K562 (cell line): ENCODE results near the gene SHISA4. TPM values are rescaled to one million over a fixed set of nuclear protein-coding genes. Genes with fewer than 3 reads are reported as not detected.

Experiments
- ARID1B ChIP-seq: fragments of 450-650 bp; IDR thresholded peaks from 2 replicates; pipeline ENCODE4 v1.6.1; 2016; ENCODE audit warnings: antibody characterized with exemption, mild to moderate bottlenecking, inconsistent platforms
- BCLAF1 ChIP-seq, 2 experiments: fragments of 450-650 bp in 1 of 2; IDR thresholded peaks; 2 replicates each; pipeline ENCODE4 v1.6.1; 2011 to 2017; ENCODE audit warnings: low read depth in 2 of 2, antibody characterized with exemption in 1 of 2, borderline replicate concordance in 1 of 2, low read length in 1 of 2, mild to moderate bottlenecking in 1 of 2, mixed read lengths in 1 of 2; ENCODE audit not compliant: control insufficient read depth in 1 of 2
- BMI1 ChIP-seq: fragments of 150-350 bp; IDR thresholded peaks from 2 replicates; pipeline ENCODE4 v1.6.1; 2014; ENCODE audit warnings: low read length
- CBFA2T3 ChIP-seq: fragments of 450-650 bp; IDR thresholded peaks from 2 replicates; pipeline ENCODE4 v1.6.1; 2017
- CBX3 ChIP-seq, 2 experiments: IDR thresholded peaks; 1 replicate in 1 of 2; 2 replicates in 1 of 2; pipeline ENCODE4 v1.6.1; 2012; ENCODE audit warnings: inconsistent platforms in 2 of 2, low read length in 2 of 2, borderline replicate concordance in 1 of 2, control low read depth in 1 of 2
- CHAMP1 ChIP-seq: fragments of 450-650 bp; IDR thresholded peaks from 2 replicates; pipeline ENCODE4 v1.6.1; 2016; ENCODE audit warnings: mild to moderate bottlenecking
- ESRRB ChIP-seq: fragments of 250-450 bp; sonication (Bioruptor Pico); IDR thresholded peaks from 2 replicates; pipeline ENCODE4 v1.5.0; 2020; ENCODE audit warnings: mild to moderate bottlenecking, moderate library complexity, borderline replicate concordance
- GABPB1 ChIP-seq: sonication (generic); formaldehyde crosslinking; IDR thresholded peaks from 2 replicates; pipeline ENCODE4 v1.8.0; 2022; ENCODE audit warnings: mild to moderate bottlenecking, missing genetic modification reagents
- IRF2 ChIP-seq: sonication (generic); formaldehyde crosslinking; IDR thresholded peaks from 2 replicates; pipeline ENCODE4 v1.8.1; 2022; ENCODE audit warnings: mild to moderate bottlenecking, missing genetic modification reagents
- MAFF ChIP-seq: IDR thresholded peaks from 2 replicates; pipeline ENCODE4 v1.6.1; 2012; ENCODE audit warnings: low read length, improper control_type of control experiment
- RBM17 ChIP-seq: fragments of 200-400 bp; formaldehyde crosslinking; IDR thresholded peaks from 2 replicates; pipeline ENCODE4 v1.6.1; 2017; ENCODE audit warnings: low read depth, mild to moderate bottlenecking, low read length, borderline replicate concordance
- SREBF1 ChIP-seq: fragments of 150-350 bp; IDR thresholded peaks from 2 replicates; pipeline ENCODE4 v1.6.1; 2014; ENCODE audit warnings: antibody characterized with exemption, low read depth, low read length, borderline replicate concordance
- STAT5A ChIP-seq: IDR thresholded peaks from 2 replicates; pipeline ENCODE4 v1.6.1; 2012; ENCODE audit warnings: low read length, inconsistent platforms, borderline replicate concordance
- TOE1 ChIP-seq, 2 experiments: fragments of 450-650 bp in 1 of 2; sonication (generic) in 1 of 2; formaldehyde crosslinking in 1 of 2; IDR thresholded peaks; 2 replicates each; pipeline versions ENCODE4 v1.7.1 to v1.8.0; 2016 to 2022; ENCODE audit warnings: borderline replicate concordance in 2 of 2, mild to moderate bottlenecking in 2 of 2, antibody characterized with exemption in 1 of 2, inconsistent platforms in 1 of 2, low read depth in 1 of 2, missing genetic modification reagents in 1 of 2, moderate library complexity in 1 of 2
- UBTF ChIP-seq, 2 experiments: IDR thresholded peaks; 2 replicates each; pipeline ENCODE4 v1.6.1; 2012; ENCODE audit warnings: improper control_type of control experiment in 2 of 2, low read depth in 2 of 2, low read length in 2 of 2, borderline replicate concordance in 1 of 2
- WHSC1 ChIP-seq: IDR thresholded peaks from one replicate; pipeline ENCODE4 v1.6.1; 2012; ENCODE audit warnings: low read length, control low read depth, inconsistent platforms
- XRCC4 ChIP-seq: IDR thresholded peaks from one replicate; pipeline ENCODE4 v1.6.1; 2011; ENCODE audit not compliant: insufficient read depth, insufficient read length; ENCODE audit errors: extremely low read depth
- ZNF507 ChIP-seq: conservative IDR thresholded peaks from 2 replicates; pipeline ENCODE4 v1.6.1; 2017; ENCODE audit warnings: missing genetic modification characterization, missing compliant biosample characterization
- polyA plus RNA-seq, 8 experiments: library from polyadenylated mRNA; depleted of rRNA in 4 of 8; stranded (reverse) in 5 of 8; unstranded in 3 of 8; fragments of >200 nt; fragmentation: Nextera tagmentation in 2 of 8; fragmentation: Illumina TruSeq in 1 of 8; extraction: Ambion mirVana in 2 of 8; extraction: Trizol in 1 of 8; gene quantifications; 2 replicates each; pipeline versions ENCODE4 v1.2.1 to v1.2.3, GENCODE V29; 2011 to 2014; ENCODE audit warnings: inconsistent platforms in 1 of 8, missing spikeins in 1 of 8
- total RNA-seq, 7 experiments: library from RNA; depleted of rRNA in 6 of 7; stranded (reverse); fragments of >200 nt in 6 of 7; fragmentation: Illumina TruSeq in 2 of 7; extraction: Trizol in 2 of 7; gene quantifications; 2 replicates each; pipeline versions ENCODE4 v1.2.1 to v1.2.3, GENCODE V29; 2011 to 2021; ENCODE audit warnings: low replicate concordance in 1 of 7

The SHISA4 gene
- total and polyA plus RNA-seq, 9 of the 15 experiments (the other 6 are each of a cell fraction or from before 2014, with no cell fraction given): 0.15 to 0.95 (median 0.68) TPM; not detected in 2

- TF ChIP-seq GABPB1 (CRISPR knock-in tag): 0 out of 2 replicates have a peak, but pooled peaks have one; percentile 46
- peak; percentile 90 for TF ChIP-seq CBFA2T3
- no peak for TF ChIP-seq WHSC1
- no peak for TF ChIP-seq IRF2 (CRISPR knock-in tag)
- TF ChIP-seq XRCC4: no peak
- TF ChIP-seq MAFF: no peak
- TF ChIP-seq CBX3 (IDR thresholded peaks at IDR 0.05; ENCODE audit: borderline replicate concordance in 1 of 2, low read length in 2 of 2): peak in 1 of 2 experiments; percentile 61; a peak in 1 of 3 replicates
- peak; percentile 72 for TF ChIP-seq ARID1B
- no peak for TF ChIP-seq CHAMP1
- TF ChIP-seq SREBF1: no peak
- TF ChIP-seq TOE1 (IDR thresholded peaks at IDR 0.05; ENCODE audit: borderline replicate concordance): no peak; the same call in 1 of the 2 replicates
- no peak for TF ChIP-seq TOE1 (CRISPR knock-in tag; IDR thresholded peaks at IDR 0.05; ENCODE audit: borderline replicate concordance, low read depth)
- TF ChIP-seq STAT5A: no peak
- TF ChIP-seq ESRRB (CRISPR knock-in tag): no peak
- TF ChIP-seq BCLAF1 (IDR thresholded peaks at IDR 0.05; ENCODE audit: borderline replicate concordance in 1 of 2, control insufficient read depth in 1 of 2, low read depth in 2 of 2, low read length in 1 of 2): no peak
- no peak for TF ChIP-seq BMI1
- peak; percentile 74 to 94; a peak in 3 of 4 replicates for TF ChIP-seq UBTF (IDR thresholded peaks at IDR 0.05; ENCODE audit: borderline replicate concordance in 1 of 2, low read depth in 2 of 2, low read length in 2 of 2)
- TF ChIP-seq ZNF507 (tag): no peak
- TF ChIP-seq RBM17: no peak
Observed at GRCh38 chr1:201941420-201942128, 52.9 kb downstream of the SHISA4 start (continued).
